Measurements from ENCODE around the gene KCNQ1OT1. TPM values are rescaled to one million over a fixed set of nuclear protein-coding genes. Genes with fewer than 3 reads are reported as not detected.

Gene KCNQ1OT1
- total RNA-seq, 1 experiment from 2014 or later = 1.3 TPM

GRCh38 chr11:2572491-2573239, 127.1 kb downstream of the KCNQ1OT1 start:
- Mint-ChIP-seq H3K36me3 (ENCODE audit: insufficient read depth, unreplicated experiment) (no peaks in the 10 kb centered on the region), H3K9me3 (ENCODE audit: low read depth, unreplicated experiment) (no peaks in the 10 kb centered on the region), H3K27me3 (ENCODE audit: unreplicated experiment) (no peaks in the 10 kb centered on the region), H3K4me1 (ENCODE audit: low read depth, unreplicated experiment) (no peaks in the 10 kb centered on the region), H3K27ac (ENCODE audit: unreplicated experiment) (no peak overlapping the region), H3K4me3 (ENCODE audit: low read depth, unreplicated experiment) (no peak overlapping the region)
- CTCF ChIA-PET = no interaction called here
- no TSS peak for BruUV-seq (replicated peaks)
- TF ChIP-seq, protein P1, sequence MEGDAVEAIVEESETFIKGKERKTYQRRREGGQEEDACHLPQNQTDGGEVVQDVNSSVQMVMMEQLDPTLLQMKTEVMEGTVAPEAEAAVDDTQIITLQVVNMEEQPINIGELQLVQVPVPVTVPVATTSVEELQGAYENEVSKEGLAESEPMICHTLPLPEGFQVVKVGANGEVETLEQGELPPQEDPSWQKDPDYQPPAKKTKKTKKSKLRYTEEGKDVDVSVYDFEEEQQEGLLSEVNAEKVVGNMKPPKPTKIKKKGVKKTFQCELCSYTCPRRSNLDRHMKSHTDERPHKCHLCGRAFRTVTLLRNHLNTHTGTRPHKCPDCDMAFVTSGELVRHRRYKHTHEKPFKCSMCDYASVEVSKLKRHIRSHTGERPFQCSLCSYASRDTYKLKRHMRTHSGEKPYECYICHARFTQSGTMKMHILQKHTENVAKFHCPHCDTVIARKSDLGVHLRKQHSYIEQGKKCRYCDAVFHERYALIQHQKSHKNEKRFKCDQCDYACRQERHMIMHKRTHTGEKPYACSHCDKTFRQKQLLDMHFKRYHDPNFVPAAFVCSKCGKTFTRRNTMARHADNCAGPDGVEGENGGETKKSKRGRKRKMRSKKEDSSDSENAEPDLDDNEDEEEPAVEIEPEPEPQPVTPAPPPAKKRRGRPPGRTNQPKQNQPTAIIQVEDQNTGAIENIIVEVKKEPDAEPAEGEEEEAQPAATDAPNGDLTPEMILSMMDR (IDR thresholded peaks at IDR 0.05; ENCODE audit: unreplicated experiment) = no peak
- no peak for DNase-seq
- intact Hi-C loops (cut with micrococcal nuclease; ENCODE audit: unreplicated experiment) = no loop called here

GRCh38 chr11:2571598-2572281, 128.1 kb downstream of the KCNQ1OT1 start:
- DNase-seq = no peak
- CTCF ChIA-PET = no interaction called here
- Mint-ChIP-seq H3K27me3 (ENCODE audit: unreplicated experiment) (no peaks in the 10 kb centered on the region), H3K27ac (ENCODE audit: unreplicated experiment) (no peak overlapping the region), H3K36me3 (ENCODE audit: insufficient read depth, unreplicated experiment) (no peaks in the 10 kb centered on the region), H3K4me3 (ENCODE audit: low read depth, unreplicated experiment) (no peak overlapping the region), H3K4me1 (ENCODE audit: low read depth, unreplicated experiment) (no peaks in the 10 kb centered on the region), H3K9me3 (ENCODE audit: low read depth, unreplicated experiment) (no peaks in the 10 kb centered on the region)
- BruUV-seq (replicated peaks) = no TSS peak
- intact Hi-C loops (cut with micrococcal nuclease; ENCODE audit: unreplicated experiment) = no loop called here
- TF ChIP-seq, protein P1 (IDR thresholded peaks at IDR 0.05; ENCODE audit: unreplicated experiment) = no peak

DNA sequence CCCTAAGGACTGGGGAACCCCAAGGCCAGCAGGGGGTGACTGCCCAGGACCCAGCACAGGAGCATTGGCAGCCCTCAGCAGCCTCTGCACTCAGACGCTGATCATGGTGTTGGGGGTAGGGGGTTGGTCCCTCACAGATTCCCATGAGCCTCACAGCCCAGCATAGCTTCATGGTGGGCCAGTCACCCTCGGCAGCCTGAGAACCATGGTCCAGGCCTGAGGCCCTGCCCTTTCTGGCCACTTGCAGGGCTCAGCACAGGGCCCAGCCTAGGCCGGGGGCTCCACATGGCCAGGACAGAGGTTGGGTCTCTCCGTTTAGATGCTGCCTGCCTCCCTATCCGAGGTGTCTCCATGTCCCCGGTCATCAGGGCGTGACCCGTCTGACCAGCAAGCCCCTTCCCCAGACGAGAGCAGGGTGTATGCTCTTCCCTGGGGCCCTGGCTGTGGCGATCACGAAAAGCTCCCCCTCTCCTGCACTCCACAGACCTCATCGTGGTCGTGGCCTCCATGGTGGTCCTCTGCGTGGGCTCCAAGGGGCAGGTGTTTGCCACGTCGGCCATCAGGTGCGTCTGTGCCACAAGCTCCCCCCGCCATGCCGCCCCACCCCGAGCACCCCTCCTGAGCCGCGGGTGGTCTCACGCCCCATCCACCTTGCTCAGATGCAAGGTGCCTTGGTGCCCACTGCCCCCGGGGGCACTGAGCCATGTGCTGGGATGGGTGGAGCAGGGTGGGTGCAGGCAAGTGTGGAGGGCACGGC, 128.8 kb downstream of the KCNQ1OT1 start:
- CTCF ChIA-PET = interaction anchor here (0.5 kb wide), 1 partner anchor 309 kb away, joined by 3 read pairs; no protein-coding TSS in a partner anchor
- Mint-ChIP-seq H3K4me3 (ENCODE audit: low read depth, unreplicated experiment) (no peak overlapping the region), H3K9me3 (ENCODE audit: low read depth, unreplicated experiment) (no peaks in the 10 kb centered on the region), H3K4me1 (ENCODE audit: low read depth, unreplicated experiment) (no peaks in the 10 kb centered on the region), H3K36me3 (ENCODE audit: insufficient read depth, unreplicated experiment) (no peaks in the 10 kb centered on the region), H3K27me3 (ENCODE audit: unreplicated experiment) (no peaks in the 10 kb centered on the region), H3K27ac (ENCODE audit: unreplicated experiment) (no peak overlapping the region)
- intact Hi-C loops (cut with micrococcal nuclease; ENCODE audit: unreplicated experiment) = no loop called here
- TF ChIP-seq, protein P1 (IDR thresholded peaks at IDR 0.05; ENCODE audit: unreplicated experiment) = no peak
- no TSS peak for BruUV-seq (replicated peaks)
- no peak for DNase-seq

GRCh38 chr11:2570211-2570811, 129.5 kb downstream of the KCNQ1OT1 start:
- H3K27me3 Mint-ChIP-seq (ENCODE audit: unreplicated experiment) = no peaks in the 10 kb centered on the region
- no peaks in the 10 kb centered on the region for H3K36me3 Mint-ChIP-seq (ENCODE audit: insufficient read depth, unreplicated experiment)
- no peaks in the 10 kb centered on the region for H3K4me1 Mint-ChIP-seq (ENCODE audit: low read depth, unreplicated experiment)
- intact Hi-C loops (cut with micrococcal nuclease; ENCODE audit: unreplicated experiment) = no loop called here
- H3K27ac Mint-ChIP-seq (ENCODE audit: unreplicated experiment) = no peak overlapping the region
- BruUV-seq (replicated peaks) = no TSS peak
- no peaks in the 10 kb centered on the region for H3K9me3 Mint-ChIP-seq (ENCODE audit: low read depth, unreplicated experiment)
- no peak for DNase-seq
- no peak overlapping the region for H3K4me3 Mint-ChIP-seq (ENCODE audit: low read depth, unreplicated experiment)
- TF ChIP-seq, protein P1 (IDR thresholded peaks at IDR 0.05; ENCODE audit: unreplicated experiment) = no peak
- CTCF ChIA-PET = no interaction called here

All from Calu3 (cell line).